NCI-H2227 (cell line): Measurements from ENCODE around the gene AKAP10.
"Not testable (repeated sequence)": the region's sequence is repeated elsewhere in the genome, so short reads cannot be mapped to it uniquely, and the experiment has no call there.

Experiments
- DNase-seq: peaks from one replicate; lab custom pipeline; 2025; ENCODE audit not compliant: unreplicated experiment; lab: John Stamatoyannopoulos, UW

Gene AKAP10

DNA sequence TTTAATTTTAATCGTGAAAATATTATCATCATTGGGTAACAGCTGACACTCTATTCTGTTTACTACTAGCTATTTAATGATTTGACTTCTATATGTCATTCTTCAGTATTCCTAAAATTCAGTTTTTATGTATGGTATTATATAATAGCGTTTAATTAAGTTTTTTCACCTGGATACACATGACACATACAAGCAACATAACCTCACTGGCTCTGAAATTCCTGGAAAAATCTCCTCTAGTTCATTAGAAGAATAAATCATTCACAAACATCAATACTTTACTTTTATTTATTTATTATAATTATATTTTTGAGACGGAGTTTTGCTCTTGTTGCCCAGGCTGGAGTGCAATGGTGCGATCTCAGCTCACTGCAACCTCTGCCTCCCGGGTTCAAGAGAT, 44.0 kb downstream of the AKAP10 start:
- DNase-seq: no peak

DNA sequence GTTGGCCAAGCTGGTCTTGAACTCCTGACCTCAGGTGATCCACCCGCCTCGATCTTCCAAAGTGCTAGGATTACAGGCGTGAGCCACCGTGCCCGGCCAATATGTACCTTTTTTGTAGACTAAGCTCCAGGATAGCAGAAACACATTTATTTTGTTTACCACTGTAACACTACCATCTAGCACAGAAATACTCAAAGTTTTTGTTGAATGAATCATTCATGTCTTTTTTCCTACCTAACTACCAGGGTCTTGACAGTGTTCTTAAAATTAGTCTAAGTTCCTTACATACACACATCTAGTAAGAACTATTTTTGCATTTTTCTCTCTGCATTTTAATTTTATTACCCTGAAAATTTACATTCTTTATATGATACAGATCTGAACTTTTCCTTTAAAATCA, 44.4 kb downstream of the AKAP10 start:
- no peak for DNase-seq

DNA sequence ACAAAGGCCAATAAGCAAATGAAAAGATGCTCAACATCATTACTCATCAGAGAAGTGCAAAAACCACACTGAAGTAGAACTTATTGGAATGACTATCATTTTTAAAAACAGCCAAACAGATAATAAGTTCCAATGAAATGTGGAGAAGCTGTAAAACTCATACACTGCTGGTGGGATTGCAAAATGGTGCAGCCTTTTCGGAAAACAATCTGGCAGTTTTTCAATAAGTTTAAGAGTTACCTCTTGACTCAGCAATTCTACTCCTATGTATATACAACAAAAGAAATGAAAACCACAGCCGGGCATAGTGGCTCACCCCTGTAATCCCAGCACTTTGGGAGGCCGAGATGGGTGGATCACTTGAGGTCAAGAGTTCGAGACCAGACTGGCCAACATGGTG, 49.3 kb downstream of the AKAP10 start:
- no peak for DNase-seq

DNA sequence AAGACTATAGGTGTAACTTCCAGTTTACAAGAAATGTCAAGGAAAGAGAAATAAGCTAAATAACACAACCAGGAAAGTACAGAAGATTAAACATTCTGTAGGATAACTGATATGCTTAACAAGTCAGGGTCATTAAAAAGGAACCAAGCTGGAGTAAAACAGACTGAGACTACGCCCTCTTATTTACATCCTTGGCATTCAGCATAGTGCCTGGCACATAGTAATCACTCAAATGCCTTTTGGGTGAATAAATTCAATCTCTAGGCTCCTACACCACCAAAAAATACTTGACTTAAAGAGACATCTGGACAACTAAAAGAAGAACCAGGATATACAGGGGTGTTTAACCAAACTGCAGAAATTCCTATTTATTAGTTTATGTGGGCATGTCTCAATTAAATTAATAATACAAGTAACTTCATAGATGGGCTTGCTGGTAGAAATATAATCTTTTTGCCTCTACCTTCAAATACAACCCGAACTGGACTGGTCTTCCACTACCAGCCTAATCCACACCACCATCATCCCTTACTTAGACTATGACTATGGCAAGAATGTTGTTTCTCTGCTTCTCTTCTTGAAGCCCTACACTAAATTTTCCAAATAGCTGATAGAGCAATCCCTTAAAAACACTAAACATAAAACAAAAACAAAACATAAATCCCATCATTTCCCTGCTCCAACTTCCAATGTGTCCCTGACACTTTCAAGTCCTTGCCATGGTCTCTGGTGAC, 62.2 kb downstream of the AKAP10 start:
- DNase-seq: no peak

DNA sequence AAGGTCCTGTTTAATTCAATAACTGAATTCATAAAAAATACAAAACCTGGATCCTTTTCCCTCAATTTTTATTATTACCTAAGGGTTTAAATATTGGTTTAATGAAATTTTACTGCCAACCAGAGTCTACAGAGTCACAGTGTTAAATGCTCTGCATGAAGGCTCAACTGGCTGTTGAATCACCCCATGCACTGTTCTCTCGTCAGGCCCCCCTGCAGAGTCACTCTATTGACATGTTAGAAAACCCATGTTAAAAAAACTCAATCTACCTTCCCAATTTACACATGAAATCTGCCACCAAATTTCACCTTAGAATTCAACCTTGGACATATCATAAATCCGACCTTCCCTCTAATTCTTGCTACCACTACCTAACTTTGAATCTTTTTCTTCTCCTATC, 66.6 kb downstream of the AKAP10 start:
- no peak for DNase-seq

DNA sequence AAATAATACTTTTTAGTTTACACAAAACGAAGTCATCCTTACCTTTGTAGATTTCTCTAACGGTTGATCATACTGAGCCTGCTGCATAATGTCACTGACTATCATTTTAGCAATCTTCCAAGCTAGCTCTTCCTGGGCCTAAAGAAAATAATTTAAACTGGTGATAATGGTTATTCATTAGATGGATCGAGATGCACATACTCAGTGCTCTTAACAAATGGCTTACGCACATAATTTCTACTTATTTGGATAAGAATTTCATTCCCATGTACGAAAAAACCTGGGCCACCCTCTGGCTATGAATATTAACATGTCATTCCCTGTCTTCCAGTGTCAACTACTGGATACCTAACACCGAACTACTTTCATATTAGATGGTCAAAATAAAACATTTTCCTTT, 68.5 kb downstream of the AKAP10 start:
- DNase-seq: no peak

DNA sequence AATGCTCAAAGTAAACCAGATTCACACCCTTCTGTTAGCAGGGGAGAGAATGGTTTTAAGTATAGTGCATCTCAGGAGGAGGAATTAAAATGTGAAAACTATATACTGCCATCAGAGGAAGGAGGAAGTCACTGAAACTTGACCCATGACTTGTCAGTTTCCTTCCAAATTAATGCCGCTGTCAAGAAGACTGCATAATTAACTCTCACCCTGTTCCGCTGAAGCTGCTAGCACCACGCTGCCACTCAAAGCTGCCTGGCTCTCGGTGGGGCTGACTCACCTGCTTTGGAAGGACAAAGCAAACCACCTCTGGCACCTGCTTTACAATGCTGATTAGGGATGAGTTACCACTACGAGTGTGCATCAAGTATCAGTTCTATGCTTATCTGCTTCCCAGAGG, 72.1 kb downstream of the AKAP10 start:
- no peak for DNase-seq

DNA sequence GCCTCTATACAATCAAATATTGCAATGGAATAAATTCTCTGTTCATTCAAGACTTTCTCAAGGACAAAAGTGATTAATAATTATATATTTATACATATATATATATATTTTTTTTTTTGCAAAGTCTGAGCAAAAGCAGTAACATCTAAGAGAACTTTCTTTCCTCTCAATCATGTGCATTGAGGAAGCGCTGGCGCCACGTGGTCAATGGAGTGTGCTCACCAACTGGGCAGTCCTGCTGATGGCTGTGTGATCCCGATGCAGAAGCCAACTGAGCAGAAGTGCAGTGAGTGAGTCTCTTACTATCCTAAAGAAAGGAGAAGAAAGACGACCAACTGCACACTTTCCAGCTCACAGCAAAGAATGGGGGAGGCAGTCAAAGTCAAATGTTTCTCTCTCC, 72.7 kb downstream of the AKAP10 start:
- no peak for DNase-seq

DNA sequence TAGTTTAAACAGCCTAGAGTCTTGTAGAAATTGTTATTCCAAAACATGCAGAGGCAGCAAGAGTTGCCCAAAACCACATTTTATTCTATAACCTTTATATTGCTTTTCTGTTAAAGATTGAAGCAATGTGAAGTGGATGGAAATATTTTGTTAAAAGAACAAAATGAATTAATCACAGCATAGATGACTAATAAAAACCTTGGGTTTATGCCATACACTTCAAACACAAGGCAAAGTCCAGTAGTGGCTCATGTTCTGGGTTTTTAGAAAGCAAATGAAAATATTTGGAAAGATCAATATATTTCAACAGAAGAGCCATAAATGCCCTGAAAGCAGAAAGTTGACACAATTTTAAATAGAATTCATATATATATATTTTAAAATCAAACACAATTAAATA, 73.2 kb downstream of the AKAP10 start:
- DNase-seq: no peak

DNA sequence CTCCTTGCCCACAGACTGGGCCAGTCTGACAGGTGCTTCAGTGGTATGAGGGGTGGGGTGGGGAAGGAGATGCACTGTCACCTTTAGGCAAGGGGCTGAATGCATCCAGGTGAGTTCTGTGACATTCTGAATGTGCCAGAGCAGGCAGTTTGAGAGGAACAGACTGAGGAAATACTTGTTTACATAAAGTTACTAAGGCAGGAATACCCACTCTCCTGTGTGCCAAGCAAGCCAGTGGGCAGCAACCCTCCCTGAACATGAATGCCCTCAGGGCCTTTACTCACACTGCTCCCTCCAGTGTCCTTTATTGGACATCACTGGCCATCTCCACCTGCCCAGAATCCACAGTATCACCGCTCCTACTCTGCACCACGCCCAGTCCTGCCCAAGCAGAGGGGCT, 76.8 kb downstream of the AKAP10 start:
- no peak for DNase-seq

DNA sequence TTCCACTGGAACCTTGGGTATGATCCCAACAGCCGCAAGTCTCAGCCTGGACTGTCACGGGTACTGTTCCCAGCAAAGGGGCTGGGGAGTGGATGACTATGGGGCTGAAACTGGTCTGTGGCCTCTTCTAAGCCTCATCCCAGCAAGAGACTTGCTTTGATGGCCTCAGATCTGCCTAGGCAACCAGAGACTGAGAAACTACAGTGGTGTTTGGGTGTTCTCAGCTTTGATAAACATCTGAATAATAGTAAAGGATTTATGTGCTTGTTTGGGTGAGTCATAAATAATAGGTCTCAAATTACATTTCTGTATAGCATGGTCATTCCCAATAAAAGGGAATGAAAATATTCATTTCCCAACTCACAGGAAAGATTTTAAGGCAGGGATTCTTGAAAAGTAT, 79.7 kb downstream of the AKAP10 start:
- DNase-seq: no peak

DNA sequence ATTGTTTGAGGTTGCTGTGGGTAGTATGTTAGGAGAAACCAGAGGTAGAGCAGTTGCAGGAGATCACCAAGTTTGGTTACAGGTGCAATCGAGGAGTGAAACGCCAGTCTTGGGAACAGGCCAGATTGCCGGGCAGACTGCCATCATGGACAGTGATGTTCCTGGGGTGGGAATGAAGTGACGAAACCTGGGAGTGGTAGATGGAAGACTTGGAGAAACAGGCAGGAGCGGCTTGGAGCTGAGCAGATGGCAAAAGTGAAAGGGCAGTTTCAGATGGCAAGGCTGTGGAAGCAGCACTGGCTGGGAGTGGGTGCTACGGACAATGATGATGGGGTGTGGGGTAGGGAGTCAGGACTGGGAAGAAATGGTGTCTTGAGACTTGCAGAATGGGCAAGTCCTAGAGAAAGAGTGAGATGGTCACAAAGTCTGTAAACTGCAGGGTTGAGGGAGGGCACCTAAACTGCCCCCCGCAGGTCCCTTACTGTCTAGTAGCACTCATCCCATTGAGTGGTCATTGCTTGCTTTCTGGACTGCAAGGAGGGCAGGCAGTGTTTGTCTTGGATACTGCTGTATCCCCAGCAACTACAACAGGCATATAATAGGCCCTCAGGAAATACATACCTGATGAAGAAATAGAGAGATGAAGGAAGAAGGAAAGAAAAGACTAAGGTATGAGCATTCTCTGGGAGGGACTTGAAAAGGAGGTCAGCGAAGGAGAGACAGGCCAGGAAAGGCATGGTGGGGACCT, 80.4 kb downstream of the AKAP10 start:
- DNase-seq: no peak

DNA sequence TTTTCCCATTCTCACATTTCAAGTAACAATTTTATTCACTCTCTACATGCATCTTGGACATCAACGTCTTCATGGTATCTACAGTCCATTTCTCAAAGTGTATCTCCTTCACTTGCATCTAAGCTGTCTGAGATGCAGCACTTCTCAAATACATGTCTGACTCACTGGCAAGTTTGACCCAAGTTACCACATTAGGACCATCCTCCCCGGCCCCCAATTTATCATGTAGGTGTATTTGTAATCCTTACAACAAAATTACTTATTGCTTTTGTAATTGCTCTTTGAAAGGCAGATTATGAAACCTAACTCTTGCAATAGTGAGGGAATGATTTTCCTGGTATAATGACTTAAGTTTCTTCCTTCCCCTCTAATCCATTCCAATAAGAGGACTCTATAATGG, 80.9 kb downstream of the AKAP10 start:
- DNase-seq: no peak

DNA sequence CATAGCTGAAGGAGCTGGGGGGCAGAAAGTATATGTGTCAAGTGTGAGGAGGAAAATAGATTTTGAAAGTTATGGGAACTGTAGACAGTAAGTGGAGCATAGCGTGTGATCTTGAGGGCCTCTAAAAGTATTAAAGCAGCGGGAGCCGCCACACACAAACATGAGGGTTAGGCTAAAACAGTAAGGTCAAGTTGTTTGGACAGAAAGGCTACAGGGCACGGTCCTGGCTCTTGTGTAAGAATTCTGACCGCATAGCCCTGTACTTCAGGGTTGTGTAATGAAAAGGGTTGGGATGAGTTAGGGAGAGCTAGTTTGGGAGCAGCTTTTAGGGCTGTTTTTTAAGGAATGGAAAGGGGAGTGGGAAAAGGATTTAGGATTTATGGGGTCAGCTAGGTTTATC, 87.1 kb downstream of the AKAP10 start:
- DNase-seq: not testable (repeated sequence)

DNA sequence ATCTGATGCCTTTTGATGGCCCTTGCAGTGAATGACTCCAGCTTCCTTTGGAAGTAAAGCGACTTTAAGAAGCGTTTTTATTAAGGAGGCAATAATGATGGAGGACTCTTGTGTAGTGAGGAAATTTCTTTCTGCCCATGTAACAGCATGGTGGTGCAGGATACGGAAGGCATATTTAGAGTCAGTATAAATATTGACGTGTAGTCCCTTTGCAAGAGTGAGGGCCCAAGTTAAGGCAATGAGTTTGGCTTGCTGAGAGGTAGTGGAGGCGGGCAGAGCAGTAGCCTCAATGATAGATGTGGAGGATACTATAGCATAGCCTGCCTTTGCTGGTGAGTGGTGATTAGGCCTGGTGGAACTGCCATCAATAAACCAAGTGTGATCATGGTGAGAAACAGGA, 87.6 kb downstream of the AKAP10 start:
- not testable (repeated sequence) for DNase-seq

DNA sequence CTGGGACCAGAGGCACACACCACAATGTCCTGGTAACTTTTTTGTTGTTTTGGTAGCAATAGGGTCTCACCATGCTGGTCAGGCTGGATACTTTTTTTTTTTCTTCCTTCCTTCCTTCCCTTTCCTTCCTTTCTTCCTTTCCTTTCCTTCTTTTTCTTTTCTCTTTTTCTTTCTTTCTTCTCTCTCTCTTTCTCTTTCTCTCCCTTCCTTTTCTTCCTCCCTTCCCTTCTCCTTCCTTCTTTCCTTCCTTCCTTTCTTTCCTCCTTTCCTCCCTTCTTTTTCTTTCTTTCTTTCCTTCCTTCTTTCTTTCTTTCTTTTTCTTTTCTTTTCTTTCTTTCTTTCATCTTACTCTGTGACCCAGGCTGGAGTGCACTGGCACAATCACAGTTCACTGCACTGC, 91.5 kb downstream of the AKAP10 start:
- no peak for DNase-seq

DNA sequence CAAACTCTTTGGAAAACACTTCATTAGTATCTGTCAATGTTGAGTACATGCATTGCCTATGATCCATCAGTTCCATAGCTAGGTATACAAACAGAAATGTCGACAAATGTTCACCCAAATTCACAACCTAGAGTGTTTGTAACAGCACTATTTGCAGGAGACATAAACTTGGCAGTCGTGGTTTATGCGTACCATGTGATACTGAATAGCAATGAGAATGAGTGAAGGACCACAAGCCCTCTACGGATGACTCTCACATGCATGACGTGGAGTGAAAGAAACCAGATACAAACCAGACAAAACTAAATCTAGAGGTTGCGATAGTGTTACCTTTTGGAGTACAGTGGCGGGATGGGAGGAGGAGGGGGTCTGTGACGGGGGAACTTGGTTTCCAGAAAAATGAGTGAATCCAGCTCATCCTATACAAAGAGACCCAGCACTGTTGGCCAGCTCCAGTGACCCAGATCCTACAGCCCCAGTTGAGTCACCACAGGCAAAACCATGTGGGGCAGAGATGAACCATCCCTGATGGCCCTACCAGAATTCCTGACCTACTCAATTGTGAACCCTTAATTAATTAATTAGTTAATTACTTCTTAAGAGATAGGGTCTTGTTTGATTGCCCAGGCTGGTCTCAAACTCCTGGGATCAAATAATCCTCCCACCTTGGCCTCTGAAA, 94.0 kb downstream of the AKAP10 start:
- DNase-seq: no peak

DNA sequence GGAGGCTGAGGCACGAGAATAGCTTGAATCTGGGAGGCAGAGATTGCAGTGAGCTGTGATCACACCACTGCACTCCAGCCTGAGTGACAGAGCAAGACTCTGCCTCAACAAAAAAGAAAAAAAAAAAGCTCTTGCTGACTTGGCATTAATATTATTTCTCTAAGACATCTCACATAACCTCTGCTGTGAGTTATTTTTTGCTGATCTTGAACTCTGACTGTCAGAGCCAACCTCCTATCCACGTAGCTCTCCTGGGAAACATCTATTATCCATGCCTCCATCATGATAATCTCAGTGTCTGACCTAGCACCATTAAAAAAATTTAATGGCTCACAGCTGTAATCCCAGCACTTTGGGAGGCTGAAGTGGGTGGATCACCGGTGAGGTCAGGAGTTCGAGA, 97.2 kb downstream of the AKAP10 start:
- no peak for DNase-seq

DNA sequence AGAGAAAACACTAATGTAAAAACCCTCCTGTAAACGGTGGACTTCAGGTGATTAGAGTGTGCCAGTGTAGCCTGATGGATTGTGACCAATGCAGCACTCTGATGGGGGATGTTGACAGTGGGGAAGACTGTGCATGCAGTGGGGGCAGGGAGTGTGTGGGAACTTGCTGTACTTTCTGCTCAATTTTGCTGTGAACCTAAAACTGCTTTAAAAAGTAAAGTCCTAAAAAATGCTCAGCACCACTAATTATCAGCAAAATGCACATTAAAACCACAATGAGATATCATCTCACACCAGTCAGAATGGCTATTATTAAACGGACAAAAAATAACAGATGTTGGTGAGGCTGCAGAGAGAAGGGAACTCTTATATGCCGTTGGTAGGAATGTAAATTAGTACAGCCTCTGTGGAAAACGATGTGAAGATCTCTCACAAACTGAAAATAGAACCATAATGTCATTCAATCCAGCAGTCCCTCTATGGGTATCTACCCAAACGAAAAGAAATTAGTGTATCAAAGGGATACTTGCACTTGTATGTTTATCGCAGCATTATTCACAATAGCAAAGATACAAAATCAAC, 100.2 kb downstream of the AKAP10 start:
- DNase-seq: no peak

DNA sequence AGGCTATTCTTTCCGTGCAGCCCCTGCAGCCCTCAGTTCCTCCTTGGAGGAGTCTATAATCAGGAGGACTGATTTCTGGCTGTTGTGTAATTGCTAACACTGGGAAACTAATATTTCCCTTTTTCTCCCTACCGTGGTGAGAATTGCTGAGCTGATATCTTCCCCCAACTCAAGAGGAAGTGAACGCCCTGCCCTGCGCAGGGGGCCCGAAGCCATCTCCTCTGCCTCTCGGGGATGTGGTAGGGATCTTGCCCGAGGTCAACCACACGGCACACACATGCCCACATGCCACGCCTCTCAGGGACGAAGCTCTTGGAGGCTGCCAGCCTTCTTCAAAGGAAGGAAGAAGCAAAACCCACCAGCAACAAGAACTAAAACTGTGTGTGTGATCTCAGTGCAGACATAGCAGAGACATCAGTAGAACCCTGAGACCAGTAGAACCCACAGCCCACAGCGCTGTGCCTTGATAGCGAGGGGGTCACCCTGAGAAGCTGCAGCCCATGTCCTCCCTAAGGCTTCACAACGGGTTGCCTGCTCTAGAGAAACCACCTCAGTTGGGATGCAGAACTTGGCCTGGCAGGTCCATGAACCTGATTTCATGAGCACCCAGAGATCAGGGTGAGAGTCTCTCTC, 101.0 kb downstream of the AKAP10 start:
- no peak for DNase-seq

DNA sequence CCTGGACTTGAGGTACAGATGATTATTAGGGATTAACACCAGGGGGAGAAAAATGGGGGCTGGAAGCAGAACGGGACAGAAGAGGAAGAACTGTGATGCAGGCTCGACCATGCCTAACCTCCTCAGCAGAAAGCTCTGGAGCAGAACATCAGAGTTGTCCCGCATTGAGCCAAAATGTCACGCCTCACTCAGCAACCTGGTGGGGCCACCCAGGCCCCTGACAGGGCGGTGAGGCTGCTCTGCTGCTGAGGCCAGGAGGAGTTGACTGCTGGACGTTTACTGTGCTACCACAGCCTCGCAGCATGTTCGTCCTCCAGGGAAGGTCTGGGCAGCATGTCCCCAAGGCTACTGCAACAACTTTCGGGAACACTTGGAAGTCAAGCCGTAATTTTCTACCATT, 103.4 kb downstream of the AKAP10 start:
- no peak for DNase-seq
